CD1c-positive myeloid dendritic cell (primary cell): Measurements from ENCODE around the gene PPIL6.

Experiments used
- DNase-seq: peaks from one replicate; pipeline ENCODE4 v3.0.0-alpha.2; 2016; ENCODE audit errors: extremely low spot score

Gene PPIL6

GRCh38 chr6:109449064-109449794 lies 8.8 kb upstream of the PPIL6 start:
- no peak for DNase-seq

DNA sequence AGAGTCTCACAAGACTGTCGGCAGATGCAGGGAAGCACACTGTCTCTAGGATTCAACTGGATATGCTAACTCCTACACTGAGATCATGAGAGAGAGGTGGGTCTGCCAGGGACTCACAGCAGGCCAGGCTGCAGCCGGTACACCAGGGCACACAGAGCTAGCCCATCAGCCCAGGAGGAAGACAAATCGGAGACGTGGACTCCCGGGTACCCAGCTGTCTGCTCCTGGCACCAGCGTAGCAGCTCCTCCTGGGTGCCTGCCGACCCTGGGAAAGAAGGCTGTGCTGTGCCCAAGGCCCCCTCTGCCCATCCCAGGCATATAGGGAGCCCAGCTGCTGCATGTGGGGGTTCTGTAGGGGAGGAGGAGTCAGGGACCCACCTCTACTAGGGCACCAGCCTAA lies 8.2 kb upstream of the PPIL6 start:
- no peak for DNase-seq

DNA sequence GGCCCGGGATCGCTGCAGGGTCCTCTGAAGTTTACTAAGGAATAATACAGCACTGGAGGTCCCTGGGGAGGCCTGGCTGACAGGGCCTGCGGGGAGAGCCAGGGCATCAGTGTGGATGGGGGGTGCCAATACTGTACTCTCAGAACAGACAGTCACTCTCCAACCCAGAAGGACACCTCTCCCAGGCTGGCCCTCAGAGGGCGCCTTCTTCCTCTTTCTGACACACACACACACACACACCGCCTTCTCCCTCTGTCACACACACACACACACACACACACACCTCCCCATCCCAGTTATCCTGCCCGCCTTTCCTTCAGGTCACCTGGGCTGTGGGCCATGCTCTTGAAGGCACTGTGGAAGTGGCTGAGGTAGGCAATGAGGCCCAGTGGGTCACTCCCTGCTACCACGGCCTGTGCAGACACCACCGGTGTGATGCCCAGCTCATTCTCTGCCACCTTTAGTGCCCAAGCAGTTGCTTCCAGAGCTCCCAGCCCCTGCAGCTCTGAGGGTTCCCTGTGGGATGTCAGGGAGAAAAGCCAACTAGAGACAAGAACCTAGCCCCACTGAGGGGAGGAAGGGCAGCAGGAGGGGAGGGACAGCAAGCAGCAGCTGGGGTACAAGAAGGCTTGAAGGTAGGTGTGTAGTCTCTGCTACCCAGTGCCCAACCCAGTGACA lies 7.6 kb upstream of the PPIL6 start:
- DNase-seq, result peak; percentile 29

DNA sequence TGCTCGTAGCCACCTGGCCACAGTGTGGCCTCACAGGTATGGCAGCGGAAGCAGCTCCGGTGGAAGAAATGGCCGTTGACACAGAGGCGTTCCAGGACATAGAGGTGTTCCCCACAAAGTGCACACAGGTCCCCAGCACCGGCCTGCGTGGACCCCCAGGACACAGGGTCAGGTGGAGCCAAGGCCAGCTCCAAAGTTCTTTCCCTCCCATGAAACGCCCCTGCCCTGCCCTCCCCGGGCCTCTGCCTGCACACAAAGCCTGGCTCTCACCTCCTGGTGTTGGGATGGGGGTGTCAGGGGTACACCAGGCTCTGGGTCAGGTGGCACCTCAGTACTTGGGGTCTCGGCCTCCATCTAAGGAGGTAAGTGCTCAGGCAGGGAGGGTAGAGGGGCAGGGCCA lies 6.7 kb upstream of the PPIL6 start:
- DNase-seq, result no peak

GRCh38 chr6:109446541-109446940 lies 6.1 kb upstream of the PPIL6 start:
- peak; percentile 12 for DNase-seq

DNA sequence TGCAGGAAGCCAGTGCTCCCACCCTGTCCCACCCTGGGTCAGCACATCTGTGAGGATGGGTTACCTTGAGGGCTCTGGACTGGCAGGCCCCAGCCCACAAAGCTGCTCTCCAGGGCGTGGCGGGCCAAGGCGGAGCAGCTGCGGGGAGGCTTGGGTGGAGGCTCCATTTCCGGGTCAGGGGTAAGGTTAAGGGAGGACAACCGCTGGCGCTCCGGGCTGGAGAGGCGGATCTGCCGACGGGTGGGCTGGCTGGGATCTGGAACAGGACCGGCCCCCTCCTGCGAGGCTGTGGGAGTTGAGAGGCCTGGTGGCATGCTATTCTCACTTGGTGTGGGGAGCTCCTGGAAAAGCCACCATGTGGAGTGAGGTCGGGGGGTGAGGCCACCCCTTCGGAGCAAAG lies 5.6 kb upstream of the PPIL6 start:
- no peak for DNase-seq

DNA sequence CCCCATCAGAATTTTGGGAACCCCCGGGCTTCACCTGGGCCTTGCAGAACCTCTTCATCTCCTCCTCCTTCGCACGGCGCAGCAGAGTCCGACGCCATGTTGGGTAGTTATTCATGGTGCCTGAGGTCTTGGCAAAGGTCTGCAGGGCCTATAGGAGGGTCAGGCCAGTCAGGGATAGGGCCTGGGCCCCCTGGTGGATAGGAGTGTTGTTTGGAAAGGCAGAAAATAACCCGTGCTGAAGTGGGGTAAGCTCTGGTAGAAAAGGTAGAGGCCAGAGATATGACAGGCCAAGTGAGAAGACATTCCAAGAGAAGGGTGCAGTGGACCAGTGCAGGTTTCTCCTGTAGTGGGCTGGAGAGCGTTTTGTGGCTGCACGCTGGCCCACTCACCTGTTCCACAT lies 5.0 kb upstream of the PPIL6 start:
- no peak for DNase-seq

- no peak for DNase-seq
Measured at GRCh38 chr6:109443425-109443950, 3.1 kb upstream of the PPIL6 start.

DNA sequence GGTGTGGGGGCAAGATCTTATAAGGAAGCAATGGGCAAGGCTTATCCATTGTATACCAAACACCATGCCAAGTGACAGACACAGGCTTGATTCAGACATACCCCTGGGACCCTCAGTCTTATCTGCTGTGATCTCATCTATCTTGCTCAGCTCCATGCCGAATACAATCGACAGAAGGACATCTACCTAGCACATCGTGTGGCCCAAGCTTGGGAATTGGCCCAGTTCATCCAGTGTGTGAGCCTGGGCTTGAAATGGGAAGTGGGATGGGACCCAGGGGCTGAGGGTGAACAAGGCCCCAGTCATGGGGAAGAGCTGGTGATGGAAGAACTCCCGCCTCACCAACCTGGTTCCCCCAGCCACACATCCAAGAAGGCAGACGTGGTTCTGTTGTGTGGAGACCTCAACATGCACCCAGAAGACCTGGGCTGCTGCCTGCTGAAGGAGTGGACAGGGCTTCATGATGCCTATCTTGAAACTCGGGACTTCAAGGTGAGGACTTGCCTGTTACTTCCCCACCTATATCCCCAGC lies 2.0 kb upstream of the PPIL6 start:
- no peak for DNase-seq

GRCh38 chr6:109441069-109441816 lies 815 bp upstream of the PPIL6 start:
- peak; percentile 58 for DNase-seq

DNA sequence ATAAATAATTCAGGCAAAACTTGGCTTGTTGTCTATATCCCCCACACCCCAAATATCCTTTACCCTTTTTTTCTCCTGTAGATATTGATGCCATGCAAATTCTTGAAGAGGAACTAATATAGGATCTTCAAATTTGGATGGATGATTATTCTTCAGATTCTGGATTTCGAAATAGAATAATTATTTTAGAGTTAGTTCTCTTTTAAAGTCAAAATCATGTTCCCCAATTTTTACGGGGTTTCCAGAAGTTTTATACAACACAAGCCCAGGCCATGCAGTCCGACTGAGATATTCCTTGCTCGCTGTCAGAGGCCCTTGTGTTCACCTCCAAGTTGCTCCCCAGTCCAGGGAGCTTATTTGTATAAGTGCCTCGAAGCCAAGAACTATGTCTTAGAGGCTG lies 4.4 kb downstream of the PPIL6 start:
- DNase-seq, result peak; percentile 33

- peak; percentile 38 for DNase-seq
Measured at GRCh38 chr6:109434456-109434855, 6.0 kb downstream of the PPIL6 start.

DNA sequence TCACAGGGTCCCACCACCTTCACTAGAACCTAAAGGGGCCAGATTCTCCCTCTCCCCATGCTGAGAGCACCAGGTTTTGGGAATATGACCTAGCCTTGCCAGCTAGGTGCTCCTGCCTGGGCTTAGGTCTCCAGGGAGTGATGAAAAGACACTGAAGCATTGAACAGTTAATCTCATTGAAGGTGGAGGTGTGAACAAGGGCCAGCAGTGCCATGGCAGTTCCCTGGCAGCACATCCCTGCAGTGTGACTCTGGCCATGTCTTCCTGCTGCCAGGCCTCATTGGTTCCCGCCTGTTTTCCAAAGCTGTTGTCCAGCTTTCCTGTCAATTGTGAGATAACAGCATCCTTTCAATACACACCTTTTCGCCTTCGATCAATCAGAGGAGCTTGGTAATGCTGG lies 10.9 kb downstream of the PPIL6 start:
- no peak for DNase-seq

- DNase-seq, result no peak
Measured at GRCh38 chr6:109428889-109429477, 11.4 kb downstream of the PPIL6 start.

GRCh38 chr6:109424946-109425345 lies 15.5 kb downstream of the PPIL6 start:
- DNase-seq, result no peak

- no peak for DNase-seq
Measured at GRCh38 chr6:109421184-109421583, 19.2 kb downstream of the PPIL6 start.

DNA sequence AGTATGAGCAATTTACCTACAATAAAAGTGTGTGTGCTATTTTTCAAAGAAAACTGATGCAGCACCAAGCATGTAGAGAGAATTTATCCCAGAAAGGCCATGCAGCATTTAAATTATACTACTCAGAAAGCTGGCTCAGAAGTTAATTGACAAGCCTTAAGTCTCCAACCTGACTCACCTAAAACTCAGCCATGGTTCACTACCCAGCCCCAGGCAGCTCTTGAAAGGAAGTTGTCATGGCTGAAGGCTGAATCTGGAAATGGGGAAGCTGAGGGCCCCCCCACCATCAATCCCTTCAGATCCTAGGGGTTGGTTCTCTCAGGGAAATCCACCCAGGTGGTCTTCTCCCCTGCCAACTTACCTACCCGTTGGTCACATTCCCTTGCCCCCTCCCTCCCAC lies 19.7 kb downstream of the PPIL6 start:
- peak; percentile 7 for DNase-seq

DNA sequence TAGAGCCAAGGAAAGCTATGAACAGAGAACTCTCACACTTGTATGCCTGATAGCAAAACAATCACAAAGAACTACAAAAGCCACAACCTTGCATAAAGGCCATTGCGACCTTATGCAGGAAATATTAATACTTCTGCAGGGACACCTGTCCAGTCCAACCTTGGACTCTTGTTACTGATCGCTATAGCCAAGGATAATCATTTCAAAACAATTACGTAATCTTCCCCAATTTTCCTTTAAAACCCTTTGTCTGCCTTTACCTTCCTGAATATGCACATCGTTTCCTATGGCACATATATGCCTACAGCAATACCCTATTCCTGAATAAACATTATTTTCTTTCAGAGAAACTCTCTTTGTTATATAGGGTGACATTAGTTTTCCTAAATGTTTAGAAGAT lies 22.8 kb downstream of the PPIL6 start:
- no peak for DNase-seq

DNA sequence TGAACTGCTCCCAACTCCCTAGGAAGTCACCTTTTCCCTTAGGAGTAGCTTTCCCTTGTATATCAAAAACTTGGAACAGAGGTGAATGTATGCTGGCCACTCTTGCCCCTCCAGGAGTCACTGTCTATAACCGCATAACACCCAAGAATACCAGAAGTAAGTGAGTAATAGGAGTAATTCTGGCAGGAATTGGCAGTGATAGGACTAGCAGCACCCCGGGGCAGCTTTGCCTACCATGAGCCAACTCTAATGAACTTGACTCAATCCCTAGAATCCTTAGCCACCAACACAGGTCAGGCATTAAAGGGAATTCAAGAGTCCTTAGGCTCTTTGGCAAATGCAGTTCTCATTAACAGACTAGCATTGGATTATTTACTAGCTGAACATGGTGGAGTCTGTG lies 29.4 kb downstream of the PPIL6 start:
- no peak for DNase-seq

DNA sequence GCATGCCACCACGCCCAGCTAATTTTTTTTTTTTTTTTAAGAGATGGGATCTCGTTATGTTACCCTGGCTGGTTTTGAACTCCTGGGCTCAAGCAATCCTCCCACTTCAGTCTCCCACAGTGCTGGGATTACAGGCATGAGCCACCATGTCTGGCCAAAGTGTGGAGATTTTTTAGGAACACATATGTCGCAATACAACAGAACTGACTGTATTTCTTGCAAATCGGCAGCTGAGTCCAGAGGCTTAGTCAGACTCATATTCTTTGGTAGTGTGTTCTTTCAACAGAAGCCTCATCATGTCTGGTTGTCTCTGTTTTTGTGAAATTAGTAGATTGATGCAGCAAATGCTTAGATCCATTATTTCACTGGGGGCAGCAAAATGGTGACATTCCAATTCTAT lies 34.2 kb downstream of the PPIL6 start:
- peak; percentile 69 for DNase-seq

DNA sequence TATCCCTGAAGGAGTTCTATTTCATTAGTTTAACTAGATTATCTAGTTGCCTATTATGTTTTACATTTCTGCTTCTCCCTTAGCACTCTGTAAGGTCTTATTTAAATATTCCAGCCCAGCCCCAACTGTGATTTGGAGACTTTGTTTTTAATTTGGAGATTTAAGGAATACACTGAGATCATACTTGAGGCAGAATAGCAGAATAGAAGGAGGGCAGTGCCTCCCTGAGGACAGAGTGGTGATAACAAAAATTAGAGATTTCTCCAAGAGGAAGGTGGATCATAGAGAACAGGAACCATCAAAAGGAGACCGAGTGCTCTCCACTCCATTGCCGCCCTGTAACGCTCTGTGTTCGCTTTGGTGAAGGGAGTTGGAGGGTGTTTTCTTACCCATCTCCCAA lies 43.4 kb downstream of the PPIL6 start:
- DNase-seq, result peak; percentile 55
